HAP-1 (cell line): ENCODE data around the gene VAMP8.
A peak's percentile ranks its signal among the peaks of the same experiment; 100 is the strongest.
"Not testable (repeated sequence)": the region's sequence is repeated elsewhere in the genome, so short reads cannot be mapped to it uniquely, and the experiment has no call there.

ENCODE experiments used
- DNase-seq, 2 experiments: peaks; one replicate each; pipeline ENCODE4 v3.0.0-alpha.2; 2016 to 2020; ENCODE audit warnings: low spot score in 2 of 2
- H3K27me3 ChIP-seq: fragments of 250-450 bp; sonication (Bioruptor Pico); 2 replicates; pipeline ENCODE4 v1.5.1; 2020; ENCODE audit warnings: low read depth, mild to moderate bottlenecking, moderate library complexity
- H3K36me3 ChIP-seq: fragments of 250-450 bp; sonication (Bioruptor Pico); replicated peaks from 2 replicates; pipeline ENCODE4 v1.5.1; 2020; ENCODE audit warnings: mild to moderate bottlenecking
- H3K4me1 ChIP-seq: fragments of 250-450 bp; sonication (Bioruptor Pico); 2 replicates; pipeline ENCODE4 v1.5.1; 2020; ENCODE audit warnings: mild to moderate bottlenecking
- H3K4me3 ChIP-seq: fragments of 250-450 bp; sonication (Bioruptor Pico); 2 replicates; pipeline ENCODE4 v1.5.1; 2020; ENCODE audit warnings: mild to moderate bottlenecking, moderate library complexity
- H3K9me3 ChIP-seq: fragments of 250-450 bp; sonication (Bioruptor Pico); 2 replicates; pipeline ENCODE4 v1.5.1; 2020; ENCODE audit warnings: mild to moderate bottlenecking, moderate library complexity
- in situ Hi-C: fragments of 300-500 bp; cut with MboI; formaldehyde crosslinking; loops from 3 replicates; pipeline ENCODE4 v1.14.3; 2020; ENCODE audit warnings: low sequenced_read_pairs, inconsistent platforms, mixed read lengths

VAMP8 gene

DNA sequence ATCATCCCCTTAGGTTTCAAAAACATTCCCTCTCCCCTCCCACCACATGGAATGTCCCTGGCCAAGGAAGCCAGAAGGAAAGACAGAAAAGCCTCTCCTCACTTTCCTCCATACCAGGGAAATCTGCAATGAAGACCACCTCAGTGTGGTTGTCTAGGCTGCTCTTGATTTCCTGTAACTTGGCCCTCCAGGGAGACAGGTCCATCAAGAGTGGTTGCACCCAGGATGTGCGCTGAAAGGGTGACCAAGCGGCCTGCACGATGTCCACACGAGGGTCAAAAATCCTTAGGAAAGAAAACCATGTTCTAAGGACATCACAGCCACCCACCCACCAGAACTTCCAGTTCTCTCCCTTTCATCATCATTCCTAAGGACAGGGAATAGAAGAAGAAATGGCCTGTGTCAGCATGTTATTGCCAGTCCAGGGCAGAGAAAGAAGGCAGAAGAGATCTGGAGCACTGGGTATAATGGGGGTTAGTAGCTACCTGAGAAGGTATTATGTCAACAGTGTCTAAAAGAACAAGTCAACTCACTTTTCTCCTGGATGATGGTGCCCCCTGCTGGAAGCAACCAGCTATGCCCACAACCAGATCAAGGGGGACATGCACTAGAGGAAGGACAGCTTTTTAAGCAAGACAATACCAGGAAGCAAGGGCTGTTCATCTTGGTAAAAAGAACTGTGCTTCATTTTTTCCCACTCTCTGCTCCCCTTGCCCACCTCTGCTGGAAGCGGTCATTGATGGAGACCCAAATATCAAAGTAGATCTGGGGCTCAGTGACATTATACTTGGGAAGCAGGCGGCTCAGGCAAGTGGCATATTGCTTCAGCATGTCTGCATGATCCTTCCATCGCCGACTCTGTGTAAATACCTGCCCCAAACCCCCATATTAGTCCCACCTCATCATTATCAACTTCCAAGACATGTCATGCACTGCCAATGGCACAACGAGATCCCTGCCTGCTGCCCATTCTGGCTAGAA lies 25.4 kb upstream of the VAMP8 start:
- H3K4me1 ChIP-seq: no peaks in the 10 kb centered on the region
- peak; percentile 71 to 88 for DNase-seq
- in situ Hi-C loops: loop anchor here (5.0 kb wide), 1 partner anchor 135 kb away; the partner anchor contains the start of gene SH2D6
- no peak overlapping the region for H3K4me3 ChIP-seq
- H3K36me3 ChIP-seq: peaks cover 65% of the 10 kb centered on the region
- no peaks in the 10 kb centered on the region for H3K27me3 ChIP-seq
- H3K9me3 ChIP-seq: no peaks in the 10 kb centered on the region

DNA sequence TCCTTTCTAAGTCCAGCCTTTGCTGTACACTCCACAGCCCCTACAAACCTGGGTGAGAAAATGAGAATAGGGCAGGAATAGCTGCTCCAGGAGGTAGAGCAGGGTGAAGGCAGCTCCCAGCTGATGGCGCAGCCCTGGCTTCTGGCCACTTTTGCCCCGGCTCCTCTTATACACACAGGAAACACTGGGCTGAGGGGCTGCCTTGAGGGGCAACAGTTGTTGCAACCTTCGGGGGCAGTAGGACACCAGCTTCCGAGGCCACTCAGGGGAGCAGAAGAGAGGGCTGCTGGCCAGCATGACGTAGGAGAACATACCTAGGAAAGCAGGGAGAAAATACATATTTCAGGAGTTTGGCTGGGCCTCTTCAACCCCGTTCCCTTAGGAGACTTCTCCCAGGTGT lies 24.2 kb upstream of the VAMP8 start:
- in situ Hi-C loops: loop anchor here (5.0 kb wide), 1 partner anchor 136 kb away; the partner anchor contains the start of gene SH2D6
- H3K36me3 ChIP-seq: peaks cover 66% of the 10 kb centered on the region
- DNase-seq: no peak
- no peaks in the 10 kb centered on the region for H3K4me1 ChIP-seq
- no peaks in the 10 kb centered on the region for H3K9me3 ChIP-seq
- H3K27me3 ChIP-seq: no peaks in the 10 kb centered on the region
- no peak overlapping the region for H3K4me3 ChIP-seq

DNA sequence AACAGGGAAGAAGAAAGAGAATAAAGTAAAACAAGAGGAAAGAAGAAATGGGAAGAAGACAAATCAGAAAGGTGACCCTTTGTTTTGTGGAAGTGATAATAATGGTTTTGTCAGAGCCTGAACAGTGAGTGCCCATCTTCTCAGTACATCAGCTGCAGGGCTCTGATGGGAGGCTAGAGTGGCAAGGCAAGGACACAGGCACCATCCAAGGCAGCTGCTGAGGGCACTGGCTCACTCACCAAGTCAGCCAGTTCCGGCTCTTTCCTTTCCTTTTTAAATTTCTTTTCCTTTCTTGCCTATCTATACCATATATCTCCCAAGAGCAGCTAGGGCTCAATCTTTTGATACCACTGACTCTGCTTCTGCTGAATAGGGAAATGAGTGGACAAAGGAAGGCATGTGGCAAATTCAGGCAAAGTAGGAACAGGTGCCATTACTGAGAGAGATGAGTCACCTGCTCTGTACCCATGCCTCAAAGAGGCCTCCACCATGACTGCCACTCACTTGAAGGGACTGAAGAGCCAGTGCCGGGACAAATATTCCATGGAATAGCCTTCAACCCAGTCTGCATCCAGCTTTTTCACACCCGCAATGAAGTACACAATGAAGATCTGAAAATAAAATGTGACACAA lies 22.3 kb upstream of the VAMP8 start:
- in situ Hi-C loops: loop anchor here (5.0 kb wide), 1 partner anchor 138 kb away; the partner anchor contains the start of gene SH2D6
- Histone ChIP-seq H3K4me3 (no peak overlapping the region), H3K27me3 (no peaks in the 10 kb centered on the region), H3K9me3 (no peaks in the 10 kb centered on the region), H3K4me1 (peaks cover 2% of the 10 kb centered on the region; the same call in 1 of the 2 replicates), H3K36me3 (peaks cover 65% of the 10 kb centered on the region)
- DNase-seq: no peak

DNA sequence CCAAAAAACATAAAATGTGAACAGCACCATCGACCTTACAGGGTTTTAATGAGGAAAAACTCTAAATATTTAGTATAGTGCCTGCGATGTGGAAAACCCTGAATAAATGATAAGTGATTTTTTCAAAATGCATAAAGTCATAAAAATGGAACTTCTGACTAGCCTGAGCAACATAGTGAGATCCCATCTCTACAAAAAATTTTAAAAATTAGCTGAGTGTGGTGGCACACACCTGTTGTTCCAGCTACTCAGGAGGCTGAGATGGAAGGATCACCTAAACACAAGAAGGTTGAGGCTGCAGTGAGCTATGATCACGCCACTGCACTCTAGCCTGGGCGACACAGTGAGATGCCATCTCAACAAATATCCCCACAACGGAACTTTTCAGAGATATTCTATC lies 20.3 kb upstream of the VAMP8 start:
- peaks cover 44% of the 10 kb centered on the region for H3K36me3 ChIP-seq

DNA sequence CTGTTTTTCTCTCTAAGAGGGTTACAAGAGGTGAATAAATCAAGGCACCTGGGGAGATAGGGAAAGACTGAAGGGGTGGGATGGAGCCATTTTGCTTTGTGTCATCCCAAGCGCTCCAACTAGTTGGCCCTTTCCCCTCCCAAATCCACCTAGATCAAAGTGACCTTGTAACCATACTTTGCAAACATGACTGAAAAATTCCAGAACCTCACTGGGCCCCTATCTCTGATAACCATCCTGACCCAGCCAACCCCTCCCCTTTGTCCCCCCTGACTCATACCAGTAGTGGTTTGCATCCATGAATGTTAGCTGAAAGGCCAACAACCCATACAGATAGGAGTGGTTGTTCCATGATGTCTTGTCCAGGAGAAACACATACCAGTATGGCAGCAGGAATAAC lies 19.2 kb upstream of the VAMP8 start:
- in situ Hi-C loops: no loop called here
- Histone ChIP-seq H3K4me1 (peaks cover 7% of the 10 kb centered on the region), H3K27me3 (no peaks in the 10 kb centered on the region), H3K9me3 (no peaks in the 10 kb centered on the region), H3K4me3 (no peak overlapping the region), H3K36me3 (peaks cover 36% of the 10 kb centered on the region)
- no peak for DNase-seq

More for the DNA sequence above, 20.3 kb upstream of the VAMP8 start:
- H3K4me3 ChIP-seq: no peak overlapping the region
- H3K9me3 ChIP-seq: no peaks in the 10 kb centered on the region
- H3K27me3 ChIP-seq: no peaks in the 10 kb centered on the region
- no peak for DNase-seq
- peaks cover 7% of the 10 kb centered on the region for H3K4me1 ChIP-seq
- in situ Hi-C loops: no loop called here

DNA sequence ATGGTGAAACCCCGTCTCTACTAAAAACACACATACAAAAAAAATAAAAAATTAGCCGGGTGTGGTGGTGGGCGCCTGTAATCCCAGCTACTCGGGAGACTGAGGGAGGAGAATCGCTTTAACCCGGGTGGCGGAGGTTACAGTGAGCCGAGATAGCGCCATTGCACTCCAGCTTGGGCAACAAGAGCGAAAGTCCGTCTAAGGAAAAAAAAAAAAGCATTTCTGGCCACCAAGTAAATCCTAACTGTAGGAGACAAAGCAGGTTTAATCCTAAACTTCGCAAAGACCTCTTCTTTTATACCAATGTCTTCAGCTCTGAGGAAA lies 17.0 kb upstream of the VAMP8 start:
- not testable (repeated sequence) for H3K27me3 ChIP-seq, DNase-seq, H3K9me3 ChIP-seq, H3K4me1 ChIP-seq
- in situ Hi-C loops: loop anchor here (5.0 kb wide), 1 partner anchor 42 kb away; the partner anchor contains the start of gene TMEM150A
- Histone ChIP-seq H3K36me3 (peaks cover 21% of the 10 kb centered on the region), H3K4me3 (peak overlapping the region; percentile 74)

DNA sequence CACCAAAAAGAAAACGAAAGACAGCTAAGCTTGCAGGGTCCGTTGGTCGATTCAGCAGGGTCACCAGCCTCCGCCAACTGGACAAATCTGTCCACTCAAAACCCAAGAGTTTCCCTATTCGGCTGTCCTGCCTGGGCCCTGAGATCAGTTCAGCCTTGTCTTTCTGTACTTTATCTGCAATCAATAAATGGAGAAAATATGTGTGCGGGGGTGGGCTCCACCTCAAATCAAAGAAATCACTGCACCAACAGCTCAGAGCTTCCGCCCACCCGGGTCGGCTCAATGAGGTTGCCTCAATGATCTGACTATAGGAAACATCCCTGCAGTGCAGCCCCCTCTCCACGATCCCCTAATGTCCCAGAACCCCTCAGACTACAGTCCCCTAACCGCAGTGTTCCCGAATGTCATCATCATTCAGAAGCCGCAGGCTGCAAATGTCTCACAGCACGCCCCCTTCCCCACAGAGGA lies 16.5 kb upstream of the VAMP8 start:
- DNase-seq: no peak
- in situ Hi-C loops: loop anchor here (5.0 kb wide), 1 partner anchor 41 kb away; the partner anchor contains the start of gene TMEM150A
- Histone ChIP-seq H3K9me3 (no peaks in the 10 kb centered on the region), H3K27me3 (no peaks in the 10 kb centered on the region), H3K4me1 (peaks cover 7% of the 10 kb centered on the region), H3K36me3 (peaks cover 16% of the 10 kb centered on the region), H3K4me3 (peak overlapping the region; percentile 74)

DNA sequence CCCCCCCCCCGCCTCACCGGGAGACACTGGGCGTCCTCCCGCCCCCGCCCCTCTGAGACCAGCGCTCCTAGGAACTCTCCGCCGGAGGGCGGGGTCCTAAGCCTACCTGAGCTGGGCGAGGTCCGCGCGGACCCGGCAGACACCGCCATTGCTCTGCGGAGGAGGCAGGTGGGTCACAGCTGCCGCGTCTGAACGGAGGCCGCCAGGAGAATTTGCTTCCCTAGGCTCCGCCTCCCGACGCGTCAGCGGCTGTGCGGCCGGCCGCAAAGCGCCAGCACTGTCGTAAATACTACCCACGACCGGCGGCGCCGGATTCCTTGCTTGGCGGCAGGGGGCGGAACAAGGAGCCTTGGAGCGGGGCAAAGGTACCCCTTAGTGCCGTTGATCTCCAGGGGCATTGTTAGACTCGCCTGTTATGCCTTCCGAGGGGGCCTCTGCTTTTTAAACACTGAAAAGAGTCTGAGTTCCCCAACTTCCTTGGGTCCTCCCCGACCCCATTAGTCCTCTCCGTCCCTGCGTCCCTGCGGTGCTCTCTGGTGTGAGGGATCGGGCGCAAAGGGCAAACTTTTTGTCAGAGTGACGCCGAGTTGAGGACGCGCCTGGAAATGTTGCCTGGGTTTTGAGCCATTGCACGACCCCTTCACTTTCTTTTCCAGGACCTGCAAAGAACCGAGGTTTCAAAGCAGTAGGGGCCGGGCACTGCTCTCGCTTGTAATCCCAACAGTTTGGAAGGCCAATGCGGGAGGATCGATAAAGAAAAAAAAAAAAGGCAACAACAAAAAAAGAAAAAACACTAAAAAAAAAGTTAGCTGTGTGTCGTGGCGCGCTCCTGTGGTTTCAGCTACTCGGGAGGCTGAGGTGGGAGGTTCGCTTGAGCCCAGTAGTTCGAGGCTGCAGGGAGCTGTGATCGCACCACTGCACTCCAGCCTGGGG lies 15.8 kb upstream of the VAMP8 start, which contains the start of gene GGCX:
GGCX (minus strand) TSS at position 214 of the 933 bp plus-strand sequence; CDS start at position 149, 65 bp downstream.
- Histone ChIP-seq H3K4me1 (peaks cover 7% of the 10 kb centered on the region), H3K9me3 (no peaks in the 10 kb centered on the region), H3K36me3 (peaks cover 13% of the 10 kb centered on the region), H3K27me3 (no peaks in the 10 kb centered on the region), H3K4me3 (peak within 1 kb of the TSS; percentile 74)
- DNase-seq: peak; percentile 96 to 97
- in situ Hi-C loops: loop anchor here (5.0 kb wide), 1 partner anchor 41 kb away; the partner anchor contains the start of gene TMEM150A

DNA sequence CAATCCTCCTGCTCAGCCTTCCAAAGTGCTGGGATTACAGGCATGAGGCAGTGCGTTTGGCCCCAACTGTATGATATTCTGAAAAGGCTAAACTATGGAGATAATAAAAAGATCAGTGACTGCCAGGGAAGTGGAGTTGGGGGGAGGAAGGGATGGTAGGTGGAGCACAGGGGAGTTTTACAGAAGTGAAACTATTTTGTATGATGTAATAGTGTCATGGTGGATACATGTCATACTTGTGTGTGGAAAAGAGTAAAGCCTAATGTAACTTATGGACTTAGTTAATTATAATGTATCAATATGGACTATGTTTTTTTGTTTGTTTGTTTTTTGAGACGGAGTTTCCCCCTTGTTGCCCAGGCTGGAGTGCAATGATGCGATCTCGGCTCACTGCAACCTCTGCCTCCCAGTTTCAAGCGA lies 13.2 kb upstream of the VAMP8 start:
- no peaks in the 10 kb centered on the region for H3K27me3 ChIP-seq
- no peaks in the 10 kb centered on the region for H3K9me3 ChIP-seq
- H3K36me3 ChIP-seq: peaks cover under 1% of the 10 kb centered on the region; the same call in 1 of the 2 replicates
- DNase-seq: no peak
- in situ Hi-C loops: loop anchor here (5.0 kb wide), 1 partner anchor 38 kb away; the partner anchor contains the start of gene TMEM150A
- H3K4me1 ChIP-seq: peaks cover 7% of the 10 kb centered on the region
- no peak overlapping the region for H3K4me3 ChIP-seq

DNA sequence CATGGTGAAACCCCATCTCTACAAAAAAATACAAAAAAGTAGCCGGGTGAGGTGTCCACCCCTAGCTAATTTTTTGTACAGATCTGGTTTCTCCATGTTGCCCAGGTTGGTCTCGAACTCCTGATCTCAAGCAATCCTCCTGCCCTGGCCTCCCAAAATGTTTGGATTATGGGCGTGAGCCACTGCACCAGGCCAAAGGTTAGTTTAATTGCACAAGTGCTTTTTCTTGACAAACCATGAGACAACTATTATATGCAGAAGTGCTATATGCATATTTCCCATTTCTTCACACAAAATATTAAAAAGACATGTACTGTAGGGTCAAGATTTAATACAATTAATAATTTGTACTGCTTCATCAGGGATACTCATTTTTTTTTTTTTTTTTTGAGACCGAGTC lies 11.1 kb upstream of the VAMP8 start:
- in situ Hi-C loops: no loop called here
- no peaks in the 10 kb centered on the region for H3K4me1 ChIP-seq
- H3K9me3 ChIP-seq: no peaks in the 10 kb centered on the region
- H3K27me3 ChIP-seq: no peaks in the 10 kb centered on the region; the same call in 1 of the 2 replicates
- no peaks in the 10 kb centered on the region for H3K36me3 ChIP-seq
- H3K4me3 ChIP-seq: no peak overlapping the region
- DNase-seq: no peak

DNA sequence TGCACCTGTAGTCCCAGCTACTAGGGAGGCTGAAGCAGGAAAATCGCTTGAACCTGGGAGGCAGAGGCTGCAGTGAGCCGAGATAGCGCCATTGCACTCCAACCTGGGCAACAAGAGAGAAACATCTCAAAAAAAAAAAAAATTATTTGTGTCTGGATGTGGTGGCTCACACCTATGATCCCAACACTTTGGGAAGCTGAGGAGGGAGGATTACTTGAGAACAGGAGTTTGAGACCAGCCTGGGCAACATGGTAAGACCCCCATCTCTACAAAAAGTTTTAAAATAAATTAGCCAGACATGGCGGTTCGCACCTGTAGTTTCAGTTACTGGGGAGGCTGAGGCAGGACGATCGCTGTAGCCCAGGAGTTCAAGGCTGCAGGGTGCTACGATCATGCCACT lies 1.6 kb upstream of the VAMP8 start:
- no peak for DNase-seq
- Histone ChIP-seq H3K4me1 (peaks cover 9% of the 10 kb centered on the region), H3K4me3 (no peak overlapping the region), H3K9me3 (no peaks in the 10 kb centered on the region), H3K36me3 (no peaks in the 10 kb centered on the region), H3K27me3 (no peaks in the 10 kb centered on the region)
- in situ Hi-C loops: no loop called here

DNA sequence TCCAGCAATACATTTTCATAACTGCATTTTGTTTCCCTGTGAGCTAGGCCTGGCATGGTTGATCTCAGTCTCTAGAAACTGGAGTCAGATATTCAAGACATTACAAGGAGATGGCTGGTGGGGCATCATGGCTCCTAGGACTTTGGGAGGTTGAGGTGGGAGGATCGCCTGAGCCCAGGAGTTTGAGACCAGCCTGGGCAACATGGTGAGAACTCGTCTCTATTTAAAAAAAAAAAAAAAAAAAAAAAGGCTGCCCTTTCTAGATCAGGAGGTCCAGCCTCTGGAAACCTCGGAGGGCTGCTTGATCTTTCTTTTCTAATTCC lies 362 bp upstream of the VAMP8 start:
- in situ Hi-C loops: no loop called here
- Histone ChIP-seq H3K4me1 (peaks cover 8% of the 10 kb centered on the region), H3K36me3 (no peaks in the 10 kb centered on the region), H3K27me3 (no peaks in the 10 kb centered on the region), H3K4me3 (no peak overlapping the region), H3K9me3 (no peaks in the 10 kb centered on the region)
- no peak for DNase-seq
